AG09319 (cell line): ENCODE data around the gene PDZD4.

Experiments
- DNase-seq: peaks from one replicate; pipeline ENCODE4 v3.0.0-alpha.2; 2010; ENCODE audit warnings: low read depth; ENCODE audit errors: extremely low read depth
- TF ChIP-seq, protein P1 (sequence below): IDR thresholded peaks from 2 replicates; pipeline ENCODE4 v1.5.1; 2011; ENCODE audit warnings: low read depth, mild to moderate bottlenecking, inconsistent platforms, low read length, moderate library complexity

Gene PDZD4

DNA sequence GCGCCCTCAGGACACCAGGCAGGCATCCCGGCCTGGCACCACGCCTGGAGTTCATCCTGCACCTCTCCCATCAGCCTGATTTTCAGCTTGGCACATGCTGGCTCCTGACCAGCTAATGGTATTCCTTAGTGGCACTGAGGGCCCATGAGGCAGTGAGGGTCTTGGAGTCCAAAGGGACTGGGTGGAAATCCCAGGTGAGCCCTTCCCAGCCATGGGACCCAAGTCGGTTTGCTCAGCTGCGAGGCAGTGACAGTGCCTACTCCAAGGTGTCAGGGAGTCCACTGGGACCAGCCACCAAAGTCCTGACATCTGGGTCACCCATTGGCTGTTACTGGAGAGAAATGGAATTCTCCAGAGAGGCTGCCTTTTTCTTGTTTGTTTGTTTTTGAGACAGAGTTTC is 31.0 kb downstream of the PDZD4 start:
- TF ChIP-seq, protein P1, sequence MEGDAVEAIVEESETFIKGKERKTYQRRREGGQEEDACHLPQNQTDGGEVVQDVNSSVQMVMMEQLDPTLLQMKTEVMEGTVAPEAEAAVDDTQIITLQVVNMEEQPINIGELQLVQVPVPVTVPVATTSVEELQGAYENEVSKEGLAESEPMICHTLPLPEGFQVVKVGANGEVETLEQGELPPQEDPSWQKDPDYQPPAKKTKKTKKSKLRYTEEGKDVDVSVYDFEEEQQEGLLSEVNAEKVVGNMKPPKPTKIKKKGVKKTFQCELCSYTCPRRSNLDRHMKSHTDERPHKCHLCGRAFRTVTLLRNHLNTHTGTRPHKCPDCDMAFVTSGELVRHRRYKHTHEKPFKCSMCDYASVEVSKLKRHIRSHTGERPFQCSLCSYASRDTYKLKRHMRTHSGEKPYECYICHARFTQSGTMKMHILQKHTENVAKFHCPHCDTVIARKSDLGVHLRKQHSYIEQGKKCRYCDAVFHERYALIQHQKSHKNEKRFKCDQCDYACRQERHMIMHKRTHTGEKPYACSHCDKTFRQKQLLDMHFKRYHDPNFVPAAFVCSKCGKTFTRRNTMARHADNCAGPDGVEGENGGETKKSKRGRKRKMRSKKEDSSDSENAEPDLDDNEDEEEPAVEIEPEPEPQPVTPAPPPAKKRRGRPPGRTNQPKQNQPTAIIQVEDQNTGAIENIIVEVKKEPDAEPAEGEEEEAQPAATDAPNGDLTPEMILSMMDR = no peak
- DNase-seq = no peak

DNA sequence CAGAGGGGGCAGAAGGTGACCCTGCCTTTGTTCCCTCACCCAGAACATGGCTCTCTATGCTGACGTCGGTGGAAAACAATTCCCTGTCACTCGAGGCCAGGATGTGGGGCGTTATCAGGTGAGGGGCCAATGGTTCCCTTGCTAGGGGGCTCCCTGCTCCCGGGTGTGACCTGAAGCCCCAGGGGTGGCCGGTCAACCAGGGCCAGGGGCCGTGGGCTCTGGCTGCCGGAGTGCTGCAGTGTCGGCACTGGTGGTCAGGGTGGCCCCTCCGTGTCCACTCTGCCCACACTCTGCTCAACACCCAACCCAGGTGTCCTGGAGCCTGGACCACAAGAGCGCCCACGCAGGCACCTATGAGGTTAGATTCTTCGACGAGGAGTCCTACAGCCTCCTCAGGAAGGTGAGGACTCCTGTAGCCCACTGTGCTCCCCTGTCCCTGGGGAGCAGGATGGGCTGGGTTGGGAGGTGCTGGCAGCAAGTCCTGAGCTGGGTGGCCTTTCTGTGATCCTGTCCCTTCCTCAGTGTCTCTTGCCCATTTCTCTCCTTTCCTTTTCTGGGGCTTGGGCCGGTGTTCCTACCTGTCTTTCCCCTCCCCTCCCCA is 32.8 kb downstream of the PDZD4 start:
- DNase-seq = no peak
- TF ChIP-seq, protein P1 = no peak

DNA sequence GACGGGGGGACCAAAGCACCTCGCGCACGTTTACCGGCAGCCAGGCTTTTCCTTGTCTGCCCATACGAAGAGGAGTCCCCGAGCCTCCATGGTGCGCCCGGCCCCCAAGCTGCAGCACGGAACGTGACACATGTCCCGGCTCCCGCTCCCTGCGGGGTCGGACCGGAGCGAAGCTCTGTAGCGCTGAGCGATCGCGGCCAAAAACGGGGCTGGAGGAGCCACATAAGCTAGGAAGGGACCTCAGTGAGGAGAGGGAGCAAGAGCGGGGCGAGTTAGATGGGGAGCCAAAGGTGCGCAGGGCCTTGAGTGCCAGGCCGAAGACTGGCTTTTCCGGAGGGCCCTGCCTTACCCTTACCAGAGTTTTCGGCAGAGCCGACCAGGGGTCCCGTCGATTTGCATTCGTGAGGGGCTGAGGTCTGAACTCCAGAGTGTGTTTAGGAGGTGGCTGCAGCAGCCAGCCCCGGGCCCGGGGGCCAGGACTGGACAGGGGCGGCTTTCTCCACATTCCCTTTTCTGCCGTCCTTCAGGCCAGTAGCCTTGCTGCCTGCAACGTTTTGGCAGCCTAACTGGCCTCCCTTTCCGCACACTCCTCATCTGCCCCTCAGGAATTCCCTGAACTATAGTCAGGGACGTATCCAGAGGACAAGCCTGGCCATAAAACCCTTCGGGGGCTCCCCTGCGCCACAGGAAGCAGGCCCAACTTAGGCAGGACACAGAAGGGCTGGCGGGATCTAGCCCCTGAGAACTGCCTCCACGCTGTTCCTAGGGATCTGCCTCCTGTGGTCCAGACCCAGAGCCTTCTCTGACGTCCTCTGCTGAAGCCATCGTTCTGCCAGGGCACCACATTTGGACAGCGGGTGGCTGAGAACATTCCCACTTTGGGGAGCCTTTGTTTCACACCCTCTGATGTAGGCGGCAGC is 35.2 kb downstream of the PDZD4 start:
- TF ChIP-seq, protein P1 = no peak
- no peak for DNase-seq

DNA sequence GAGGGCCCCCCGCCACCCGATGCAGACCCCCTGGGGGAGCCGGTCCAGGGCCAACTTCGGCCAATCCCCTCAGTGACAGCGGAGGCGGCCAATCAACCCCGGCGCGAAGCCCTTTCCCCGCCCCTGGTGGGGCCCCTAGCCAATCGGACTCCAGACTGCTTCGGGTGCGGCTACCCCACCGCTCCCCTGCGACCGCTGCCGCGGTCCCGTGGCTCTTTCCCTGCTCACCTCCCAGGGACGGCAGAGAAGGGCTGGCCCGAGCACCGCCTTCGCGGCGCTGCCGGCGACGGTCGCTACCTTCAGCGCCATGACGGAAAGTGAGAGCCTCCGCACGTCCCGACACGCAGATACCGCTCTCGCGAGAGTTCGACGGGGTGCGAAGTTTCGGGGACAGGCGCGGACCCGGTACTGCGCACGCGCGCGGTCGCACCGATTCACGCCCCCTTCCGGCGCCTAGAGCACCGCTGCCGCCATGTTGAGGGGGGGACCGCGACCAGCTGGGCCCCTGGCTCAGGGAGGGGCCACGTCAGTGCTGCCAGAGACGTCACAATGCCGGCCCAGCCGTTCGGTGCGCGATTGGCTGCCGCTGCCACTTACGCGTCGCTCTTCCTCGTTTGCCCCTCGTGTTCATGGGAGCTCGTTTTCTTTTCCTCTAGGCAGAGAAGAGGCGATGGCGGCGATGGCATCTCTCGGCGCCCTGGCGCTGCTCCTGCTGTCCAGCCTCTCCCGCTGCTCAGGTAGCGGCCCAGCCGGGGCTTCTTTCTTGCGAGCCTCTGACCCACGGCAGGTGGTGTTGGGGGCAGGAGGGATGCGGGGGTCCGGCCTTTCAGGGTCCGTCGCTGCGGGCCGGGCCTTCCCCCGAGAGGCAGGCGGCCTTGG is 36.1 kb downstream of the PDZD4 start, which contains the start of the genes IDH3G and SSR4:
IDH3G (minus strand) TSS at position 358 of the 879 bp plus-strand sequence; CDS start at position 309, 49 bp downstream.
SSR4 (plus strand) TSS at position 651 of the 879 bp plus-strand sequence; CDS start at position 671, 20 bp downstream.
- TF ChIP-seq, protein P1 = no peak; the same call in none of the 2 replicates
- DNase-seq = peak; percentile 87

DNA sequence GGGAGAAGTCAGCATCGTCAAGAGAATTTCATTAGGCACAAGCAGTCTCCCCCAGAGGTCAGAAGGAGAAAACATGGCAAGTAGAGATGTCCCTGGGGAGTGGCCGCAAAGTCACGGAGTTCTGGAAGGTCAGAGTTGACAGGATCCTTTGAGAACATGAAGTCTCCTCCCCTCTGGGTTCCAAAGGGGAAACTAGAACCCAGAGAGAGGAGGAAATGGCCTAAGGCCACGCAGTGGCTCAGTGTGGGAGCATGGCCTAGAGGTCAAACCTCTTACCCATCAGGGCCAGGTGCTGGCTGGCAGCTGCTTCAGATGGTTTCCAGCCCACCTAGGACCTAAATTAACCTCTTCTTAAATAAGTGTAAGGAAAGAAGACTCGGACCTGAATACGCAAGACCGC is 37.1 kb downstream of the PDZD4 start:
- DNase-seq = no peak
- TF ChIP-seq, protein P1 = no peak

DNA sequence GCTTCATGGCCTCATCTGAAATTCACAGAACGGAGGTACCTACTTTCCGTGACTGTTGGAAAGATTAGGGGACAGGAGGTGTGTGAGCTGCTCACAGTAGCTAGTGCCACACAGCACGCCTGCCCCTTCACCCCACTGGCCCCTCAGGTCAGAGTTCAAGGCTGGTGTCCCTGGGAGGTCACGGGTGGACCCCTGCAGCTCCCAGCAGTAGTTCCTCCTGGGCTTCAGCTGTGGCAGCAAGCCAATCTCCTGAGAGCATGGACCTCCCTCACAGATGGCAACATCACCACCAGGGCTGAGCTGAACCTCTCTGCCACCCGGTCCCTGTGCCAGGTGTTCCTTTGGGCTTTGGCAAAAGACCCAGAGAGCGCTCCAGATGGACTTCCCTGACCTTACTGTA is 38.0 kb downstream of the PDZD4 start:
- TF ChIP-seq, protein P1 = no peak

More for the DNA sequence above, 38.0 kb downstream of the PDZD4 start:
- DNase-seq = no peak
